ENCODE results near the gene NDOR1.

Gene NDOR1

DNA sequence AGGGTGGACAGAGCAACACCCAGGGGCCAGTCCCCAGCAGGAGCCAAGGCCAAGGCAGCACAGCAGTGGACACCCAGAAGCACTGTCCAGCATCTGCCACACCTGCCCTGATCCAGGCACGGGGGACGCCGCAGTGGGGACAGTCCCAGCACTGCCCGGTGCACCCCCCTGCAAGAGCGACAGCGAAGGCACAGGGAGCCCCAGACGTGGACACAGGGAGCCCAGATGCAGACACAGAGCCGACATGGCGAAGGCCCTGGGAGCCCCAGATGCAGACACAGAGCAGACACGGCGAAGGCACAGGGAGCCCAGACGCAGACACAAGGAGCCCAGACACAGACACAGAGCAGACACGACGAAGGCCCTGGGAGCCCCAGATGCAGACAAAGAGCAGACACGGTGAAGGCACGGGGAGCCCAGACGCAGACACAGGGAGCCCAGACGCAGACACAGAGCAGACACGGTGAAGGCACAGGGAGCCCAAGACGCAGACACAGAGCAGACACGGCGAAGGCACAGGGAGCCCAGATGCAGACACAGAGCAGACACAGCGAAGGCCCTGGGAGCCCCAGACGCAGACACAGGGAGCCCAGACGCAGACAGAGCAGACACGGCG is 21.4 kb upstream of the NDOR1 start:
- no peak for DNase-seq

DNA sequence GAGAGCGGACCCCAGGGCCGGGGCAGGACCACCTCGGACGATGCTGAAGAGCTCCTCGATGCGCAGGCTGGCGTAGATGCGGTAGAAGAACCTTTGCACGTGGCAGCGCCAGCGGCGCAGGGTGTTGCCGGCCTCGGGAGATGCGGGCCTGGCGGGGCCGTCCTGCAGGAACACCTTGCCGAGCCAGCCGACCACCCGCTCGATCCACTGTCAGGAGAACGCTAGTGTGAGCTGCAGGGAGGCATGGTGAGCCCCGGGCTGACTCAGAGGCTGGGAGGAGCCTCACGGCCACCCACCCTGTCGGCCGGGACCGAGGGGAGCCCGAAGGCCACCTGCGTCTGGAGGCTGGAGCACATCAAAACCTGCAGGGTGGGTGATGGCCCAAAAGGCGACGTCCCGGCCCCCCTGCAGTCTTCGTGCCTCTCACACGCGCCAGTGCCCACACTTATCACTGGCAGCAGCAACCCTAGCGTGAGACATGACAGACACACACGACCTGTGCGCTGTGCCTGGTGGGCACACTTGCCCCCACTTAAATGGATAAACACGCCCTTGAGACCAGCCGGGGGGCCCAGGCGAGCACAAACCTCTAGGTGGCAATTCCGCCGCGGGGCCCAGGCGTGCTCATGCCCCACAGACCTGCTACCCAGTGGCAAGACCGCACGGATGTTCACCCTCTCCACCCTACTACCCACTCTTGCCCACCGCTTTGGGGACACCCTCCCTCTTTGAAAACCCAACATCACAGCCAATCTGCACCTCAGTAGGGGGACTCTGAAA is 20.4 kb upstream of the NDOR1 start:
- no peak for DNase-seq

DNA sequence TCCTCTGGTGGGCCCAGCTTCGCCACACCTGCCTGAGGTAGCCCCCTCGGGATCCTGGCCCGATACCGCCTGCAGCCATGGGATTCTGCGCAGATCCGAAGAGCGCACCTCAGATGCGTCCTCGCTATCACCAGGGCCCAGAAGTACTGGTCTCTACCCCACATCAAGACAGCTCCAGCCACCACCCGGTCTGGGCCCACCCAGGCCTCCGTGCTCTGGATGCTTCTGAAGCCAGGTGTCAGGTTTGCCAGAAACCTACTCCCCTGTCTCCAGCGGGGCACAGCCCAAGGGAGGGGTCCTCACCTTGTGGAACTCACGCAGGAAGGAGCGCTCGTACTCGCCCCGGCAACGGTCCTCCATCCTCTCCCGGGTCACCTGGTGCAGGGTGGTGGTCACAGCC is 19.6 kb upstream of the NDOR1 start:
- DNase-seq = no peak

DNA sequence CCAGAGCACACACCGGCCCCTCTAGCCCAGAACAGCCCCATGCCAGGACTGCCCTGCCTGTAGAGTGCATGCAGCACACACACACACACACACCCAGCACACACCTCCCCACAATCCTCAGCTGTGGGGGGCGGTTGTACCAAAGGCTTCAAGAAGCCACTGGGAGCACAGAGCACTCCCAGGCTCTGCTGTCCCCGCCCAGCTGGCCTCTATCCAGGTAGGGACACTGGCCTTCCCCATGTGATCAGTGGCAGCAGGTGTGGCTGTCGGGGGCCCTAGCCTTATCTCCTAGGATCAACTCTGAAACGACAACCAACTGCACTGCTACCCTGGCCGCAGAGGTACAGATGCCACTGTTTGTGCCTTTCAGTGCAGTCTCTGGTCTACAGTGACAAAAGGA is 19.1 kb upstream of the NDOR1 start:
- DNase-seq = no peak

DNA sequence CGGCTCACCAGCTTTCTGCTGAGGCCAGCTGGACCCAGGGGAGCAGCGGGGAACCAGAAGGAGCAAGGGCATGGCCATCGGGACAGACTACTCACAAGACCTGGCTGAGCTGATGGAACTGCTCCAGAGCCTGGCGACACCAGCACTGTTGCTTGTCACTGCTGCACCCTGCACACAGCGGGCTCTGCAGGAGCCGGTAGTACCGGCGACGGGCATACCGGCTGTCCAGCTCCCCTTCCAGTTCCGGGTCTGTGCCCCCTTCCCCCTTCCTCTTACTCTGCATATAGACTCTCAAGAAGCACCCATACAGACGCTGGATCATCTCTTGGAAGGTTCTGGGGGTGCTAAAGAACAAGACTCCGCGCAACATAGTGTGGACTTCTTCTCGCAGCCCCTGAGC is 18.1 kb upstream of the NDOR1 start:
- DNase-seq = no peak

GRCh38 chr9:137188086-137188489 is 17.4 kb upstream of the NDOR1 start:
- no peak for DNase-seq

GRCh38 chr9:137188490-137189296 is 16.8 kb upstream of the NDOR1 start, which contains the start of the genes ANAPC2 and SSNA1:
ANAPC2 (minus strand) TSS chr9:137188560; CDS start chr9:137188532, 28 bp downstream.
SSNA1 (plus strand) TSS chr9:137188676; CDS start chr9:137188727, 51 bp downstream.
- peak; percentile 91 to 94 for DNase-seq

- DNase-seq = no peak
Measured at GRCh38 chr9:137189297-137190295, 15.9 kb upstream of the NDOR1 start.

DNA sequence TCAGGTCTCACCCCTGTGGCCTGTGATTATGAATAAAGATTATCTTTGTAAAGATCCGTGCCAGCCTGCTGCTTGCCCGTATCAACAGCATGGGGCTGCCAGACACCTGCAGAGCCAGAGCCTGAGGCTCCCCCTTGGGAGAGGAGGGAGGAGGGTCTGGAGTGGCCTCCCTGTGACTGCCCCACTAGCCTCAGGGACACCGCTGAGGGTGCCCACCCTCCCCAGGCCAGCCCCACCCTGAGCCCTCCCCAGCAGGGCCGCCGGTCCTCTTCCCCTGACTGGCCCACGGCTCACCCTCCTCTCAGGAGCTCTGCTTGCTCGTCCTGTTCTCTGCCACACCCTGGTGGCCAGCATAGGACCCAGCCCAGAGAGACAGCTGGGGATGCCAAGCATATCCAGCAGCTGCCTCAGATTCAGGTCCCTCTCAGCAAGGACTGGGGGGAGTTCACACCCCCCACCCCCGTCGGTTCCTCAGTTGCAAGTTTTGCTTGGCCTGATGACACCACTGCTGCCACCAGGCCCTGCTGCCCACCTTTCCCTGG is 15.1 kb upstream of the NDOR1 start:
- DNase-seq = no peak

DNA sequence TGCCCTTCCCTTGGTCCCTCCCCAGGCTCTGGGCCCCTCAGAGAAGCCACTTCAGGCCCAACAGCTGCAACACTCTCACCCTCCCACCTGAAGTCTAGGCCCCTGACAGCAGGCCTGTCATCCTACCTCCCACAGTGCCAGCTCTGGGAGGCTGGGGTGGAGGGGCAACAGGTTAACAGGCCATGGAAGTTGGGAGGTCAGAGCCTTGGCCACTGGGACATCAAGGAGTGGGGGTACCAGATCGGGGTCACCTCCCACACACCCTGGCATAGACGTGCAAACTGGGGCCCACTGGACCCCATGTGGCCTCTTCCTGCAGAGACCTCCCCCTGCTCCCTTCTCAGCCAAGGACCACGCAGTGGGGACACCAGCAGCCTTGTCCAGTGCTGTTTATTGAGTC is 14.3 kb upstream of the NDOR1 start:
- no peak for DNase-seq

DNA sequence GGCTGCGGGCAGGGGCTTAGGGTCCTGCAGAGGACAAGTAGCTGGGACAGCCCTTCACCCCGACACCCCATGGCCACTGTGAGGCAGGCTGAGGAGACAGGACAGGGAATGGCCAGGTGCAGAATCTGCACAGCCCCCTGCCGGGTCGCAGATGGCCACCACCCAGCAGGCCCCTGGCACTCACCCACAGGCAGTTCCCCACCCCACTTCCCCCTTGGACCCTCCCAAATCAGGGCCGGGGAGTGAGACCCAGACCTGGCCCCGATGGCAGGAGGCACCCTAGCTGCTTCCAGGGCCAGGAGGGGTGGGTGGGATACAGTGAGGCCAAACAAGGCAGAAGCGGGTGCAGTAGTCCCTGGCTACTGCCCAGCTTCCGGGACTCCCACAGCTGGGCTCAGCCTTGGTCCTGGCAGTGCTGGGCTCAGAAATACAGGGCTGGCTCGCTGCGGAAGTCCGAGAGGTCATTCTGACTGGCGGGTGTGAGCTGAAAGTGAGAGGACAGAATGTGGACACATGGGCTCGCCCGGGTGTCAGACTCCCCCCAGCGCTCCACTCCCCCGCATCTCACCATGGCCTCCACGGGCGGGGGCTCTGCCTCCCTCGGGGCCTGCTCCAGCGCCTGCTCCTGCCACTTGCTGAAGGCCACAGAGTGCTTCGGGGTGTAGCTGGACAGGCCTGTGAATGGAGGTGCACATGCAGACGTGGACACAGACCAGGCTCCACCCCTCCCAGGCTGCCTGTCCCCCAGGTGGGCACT is 13.6 kb upstream of the NDOR1 start:
- DNase-seq = no peak

- DNase-seq = no peak
Measured at GRCh38 chr9:137192448-137192780, 13.1 kb upstream of the NDOR1 start.

DNA sequence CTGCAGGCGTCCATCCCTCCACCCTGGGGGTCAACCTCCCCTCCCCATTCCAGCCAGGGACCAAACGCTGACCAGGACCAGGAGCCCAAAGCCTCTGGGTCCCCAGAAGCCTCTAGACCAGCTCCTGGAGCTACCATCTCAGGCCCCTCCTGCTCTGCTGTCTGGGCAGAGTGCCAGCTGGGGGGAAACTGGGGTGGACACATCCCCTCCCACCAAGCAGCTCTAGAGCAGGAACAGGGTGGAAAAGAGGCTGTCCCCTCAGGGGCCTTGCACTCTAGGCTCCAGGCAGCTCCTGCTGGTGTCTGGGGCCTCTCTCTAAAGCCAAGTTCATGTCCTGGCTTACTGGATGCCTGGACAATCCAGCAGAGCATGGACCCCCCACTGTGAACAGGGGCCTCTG is 12.6 kb upstream of the NDOR1 start:
- DNase-seq = no peak

- no peak for DNase-seq
Measured at GRCh38 chr9:137193771-137194170, 11.7 kb upstream of the NDOR1 start.

- no peak for DNase-seq
Measured at GRCh38 chr9:137194388-137194787, 11.1 kb upstream of the NDOR1 start.

DNA sequence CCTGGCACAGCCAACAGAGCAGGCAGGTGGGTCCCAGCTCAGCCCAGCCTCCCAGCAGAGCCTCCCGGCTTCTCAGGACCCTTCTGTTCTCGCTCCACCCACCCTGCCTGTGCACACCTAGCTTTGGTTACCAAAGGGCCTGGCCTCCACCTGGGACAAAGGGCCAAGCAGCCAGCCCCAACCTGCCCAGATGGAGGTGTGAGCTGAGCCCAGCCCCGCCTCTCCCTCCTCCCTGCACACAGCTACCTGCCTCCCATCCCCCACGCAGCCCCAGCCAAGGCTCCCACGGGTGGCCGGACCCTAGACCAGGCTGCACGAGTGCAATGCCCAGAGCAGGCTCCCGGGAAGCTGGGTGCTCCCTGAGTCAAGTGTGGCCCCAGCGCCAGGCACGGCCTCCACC is 10.6 kb upstream of the NDOR1 start:
- no peak for DNase-seq

DNA sequence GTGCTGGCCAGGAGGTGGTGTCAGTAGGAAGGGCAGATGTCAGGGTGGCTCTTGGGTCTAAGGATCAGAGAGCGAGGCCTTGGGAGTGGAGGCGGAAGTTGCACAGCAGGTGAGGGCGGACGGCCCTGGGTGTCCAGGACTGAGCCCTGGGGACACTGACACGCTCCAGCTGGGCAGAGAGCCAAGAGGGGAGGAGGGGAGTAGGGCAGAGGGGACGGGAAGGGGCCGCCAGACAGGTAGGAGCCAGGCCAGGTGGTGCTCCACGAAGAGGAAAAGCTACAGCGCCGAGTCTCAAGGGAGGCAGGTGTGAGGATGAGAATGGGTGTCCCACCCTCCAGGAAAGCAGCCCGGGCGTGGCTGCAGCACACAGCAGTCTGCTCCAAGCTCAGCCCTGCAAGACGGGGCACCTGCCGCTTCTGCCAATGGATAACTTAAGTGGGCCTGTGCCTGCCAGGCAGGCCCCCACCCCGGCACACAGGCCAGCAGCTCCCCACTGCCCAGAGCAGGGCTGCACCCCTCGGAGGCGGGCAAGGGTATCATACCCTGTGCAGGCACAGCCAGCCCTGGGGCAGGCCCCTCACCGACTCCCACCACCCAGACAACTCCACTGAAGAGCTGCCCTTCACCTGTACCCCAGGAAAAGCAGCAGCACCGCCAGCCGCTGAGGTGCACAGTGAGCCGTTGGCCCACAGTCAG is 9.8 kb upstream of the NDOR1 start:
- no peak for DNase-seq

GRCh38 chr9:137198051-137198901 is 7.2 kb upstream of the NDOR1 start:
- DNase-seq = no peak

- DNase-seq = no peak
Measured at GRCh38 chr9:137198902-137199283, 6.6 kb upstream of the NDOR1 start.
